ENCODE measurements around the gene DEFB114. TPM values are rescaled to one million over a fixed set of nuclear protein-coding genes. Genes with fewer than 3 reads are reported as not detected.

Gene DEFB114
- total RNA-seq, 4 donors from 2014 or later, result not detected

DNA sequence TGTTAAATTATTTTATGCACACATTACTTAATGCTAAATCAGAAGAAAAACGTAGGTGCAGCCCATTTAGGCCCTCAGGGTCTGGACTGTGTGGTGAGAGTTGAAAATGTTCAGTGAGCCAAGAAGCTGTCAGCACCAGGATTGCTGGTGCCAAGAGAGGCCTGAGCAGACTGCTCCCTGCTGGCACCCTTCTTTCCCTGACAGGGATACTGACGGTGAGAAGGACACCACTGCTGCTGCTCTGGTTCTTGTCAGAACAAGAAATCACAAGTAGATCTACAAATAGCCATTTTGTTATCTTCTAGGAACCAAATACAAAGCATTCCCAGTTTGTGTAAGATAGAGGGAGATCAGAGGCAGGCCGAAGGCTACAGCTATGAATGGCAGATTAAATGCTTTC is 48.9 kb downstream of the DEFB114 start:
- ATAC-seq, result no peak
- 7 to 19% methylated on average over 2 to 3 of the region's 3 CpGs for WGBS, 2 donors (ENCODE audit: low coverage in 1 of 2)
- no peaks in the 10 kb centered on the region for H3K27me3 ChIP-seq
- H3K4me3 ChIP-seq, result no peak overlapping the region
- no peaks in the 10 kb centered on the region for H3K9me3 ChIP-seq
- H3K36me3 ChIP-seq, result no peaks in the 10 kb centered on the region
- TF ChIP-seq POLR2A (IDR thresholded peaks at IDR 0.05) (no peak), EP300 (IDR thresholded peaks at IDR 0.05) (no peak), POLR2AphosphoS5 (IDR thresholded peaks at IDR 0.05) (no peak)
- TF ChIP-seq, protein P1, sequence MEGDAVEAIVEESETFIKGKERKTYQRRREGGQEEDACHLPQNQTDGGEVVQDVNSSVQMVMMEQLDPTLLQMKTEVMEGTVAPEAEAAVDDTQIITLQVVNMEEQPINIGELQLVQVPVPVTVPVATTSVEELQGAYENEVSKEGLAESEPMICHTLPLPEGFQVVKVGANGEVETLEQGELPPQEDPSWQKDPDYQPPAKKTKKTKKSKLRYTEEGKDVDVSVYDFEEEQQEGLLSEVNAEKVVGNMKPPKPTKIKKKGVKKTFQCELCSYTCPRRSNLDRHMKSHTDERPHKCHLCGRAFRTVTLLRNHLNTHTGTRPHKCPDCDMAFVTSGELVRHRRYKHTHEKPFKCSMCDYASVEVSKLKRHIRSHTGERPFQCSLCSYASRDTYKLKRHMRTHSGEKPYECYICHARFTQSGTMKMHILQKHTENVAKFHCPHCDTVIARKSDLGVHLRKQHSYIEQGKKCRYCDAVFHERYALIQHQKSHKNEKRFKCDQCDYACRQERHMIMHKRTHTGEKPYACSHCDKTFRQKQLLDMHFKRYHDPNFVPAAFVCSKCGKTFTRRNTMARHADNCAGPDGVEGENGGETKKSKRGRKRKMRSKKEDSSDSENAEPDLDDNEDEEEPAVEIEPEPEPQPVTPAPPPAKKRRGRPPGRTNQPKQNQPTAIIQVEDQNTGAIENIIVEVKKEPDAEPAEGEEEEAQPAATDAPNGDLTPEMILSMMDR (IDR thresholded peaks at IDR 0.05), result no peak
- H3K27ac ChIP-seq, result no peak overlapping the region
- H3K4me1 ChIP-seq, result peaks cover 0 to 12% (median 0%) of the 10 kb centered on the region in 3 donors

DNA sequence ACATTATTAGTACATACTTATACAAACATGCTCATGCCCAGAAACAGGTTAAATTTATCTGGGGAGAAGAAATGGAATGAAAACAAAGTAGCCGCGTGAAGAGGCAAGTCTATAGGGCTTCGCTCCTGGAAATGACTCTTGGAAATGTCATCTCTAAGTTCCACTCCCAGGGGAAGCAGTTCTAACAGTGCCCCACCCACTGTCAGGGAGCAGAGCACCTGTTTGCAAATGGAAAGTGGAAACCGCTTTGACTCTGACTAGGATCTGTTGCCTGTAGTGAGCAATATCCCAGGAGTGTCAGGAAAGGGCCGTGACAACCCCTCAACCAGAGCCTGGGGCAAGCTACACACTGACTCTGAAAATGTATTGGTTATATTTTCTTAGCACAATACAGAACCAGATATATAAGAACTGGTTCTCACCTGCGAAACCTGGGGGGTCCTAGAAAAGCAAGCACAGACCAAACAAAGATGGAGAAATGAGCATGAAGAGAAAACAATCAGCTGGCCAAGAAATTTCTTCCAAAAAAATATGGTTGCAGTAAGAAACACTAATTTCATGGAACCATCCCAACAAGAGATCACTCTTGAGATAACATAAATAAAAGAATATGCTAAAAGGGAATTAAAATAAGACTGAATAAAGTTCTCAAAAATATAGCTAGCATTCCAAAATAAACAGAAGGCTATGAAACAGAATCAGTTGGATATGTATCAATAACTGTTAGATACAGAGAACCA is 50.2 kb downstream of the DEFB114 start:
- TF ChIP-seq POLR2A (IDR thresholded peaks at IDR 0.05) (no peak), POLR2AphosphoS5 (IDR thresholded peaks at IDR 0.05) (no peak), EP300 (IDR thresholded peaks at IDR 0.05) (no peak)
- TF ChIP-seq, protein P1 (IDR thresholded peaks at IDR 0.05), result no peak
- Histone ChIP-seq H3K27ac (no peak overlapping the region), H3K4me1 (peaks cover 0 to 18% (median 4%) of the 10 kb centered on the region in 3 donors), H3K4me3 (no peak overlapping the region), H3K9me3 (no peaks in the 10 kb centered on the region), H3K27me3 (no peaks in the 10 kb centered on the region), H3K36me3 (no peaks in the 10 kb centered on the region)
- no peak for ATAC-seq
- whole genome bisulfite sequencing, 2 donors (ENCODE audit: low coverage in 1 of 2), result 52 to 77% methylated on average over 4 to 5 of the region's 6 CpGs

DNA sequence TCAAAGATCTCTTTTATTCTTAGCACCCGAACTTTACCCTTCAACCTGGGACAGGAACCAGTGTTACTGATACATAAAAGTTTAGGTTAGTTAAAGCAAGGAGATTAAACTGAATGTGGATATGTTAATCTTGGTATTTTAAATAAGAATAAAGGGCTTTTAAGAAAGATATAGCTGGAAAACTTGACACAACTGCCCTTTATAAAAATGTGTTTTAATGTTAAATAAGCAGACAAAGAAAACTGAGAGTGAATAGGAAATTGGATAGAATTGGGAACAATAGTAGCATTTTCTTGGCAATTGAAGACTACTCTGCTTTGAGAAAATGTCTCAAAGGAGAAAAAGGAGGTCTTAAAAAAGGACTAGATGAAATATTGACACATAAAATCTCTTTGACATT is 51.8 kb downstream of the DEFB114 start:
- 60 to 67% methylated on average over 1 of the region's 1 CpG for WGBS, 2 donors (ENCODE audit: low coverage in 1 of 2)
- TF ChIP-seq POLR2AphosphoS5 (IDR thresholded peaks at IDR 0.05) (no peak), POLR2A (IDR thresholded peaks at IDR 0.05) (no peak), EP300 (IDR thresholded peaks at IDR 0.05) (no peak)
- TF ChIP-seq, protein P1 (IDR thresholded peaks at IDR 0.05), result no peak
- Histone ChIP-seq H3K27me3 (no peaks in the 10 kb centered on the region), H3K4me1 (peaks cover 0 to 18% (median 4%) of the 10 kb centered on the region in 3 donors), H3K27ac (no peak overlapping the region), H3K9me3 (no peaks in the 10 kb centered on the region), H3K36me3 (no peaks in the 10 kb centered on the region), H3K4me3 (no peak overlapping the region)
- no peak for ATAC-seq

DNA sequence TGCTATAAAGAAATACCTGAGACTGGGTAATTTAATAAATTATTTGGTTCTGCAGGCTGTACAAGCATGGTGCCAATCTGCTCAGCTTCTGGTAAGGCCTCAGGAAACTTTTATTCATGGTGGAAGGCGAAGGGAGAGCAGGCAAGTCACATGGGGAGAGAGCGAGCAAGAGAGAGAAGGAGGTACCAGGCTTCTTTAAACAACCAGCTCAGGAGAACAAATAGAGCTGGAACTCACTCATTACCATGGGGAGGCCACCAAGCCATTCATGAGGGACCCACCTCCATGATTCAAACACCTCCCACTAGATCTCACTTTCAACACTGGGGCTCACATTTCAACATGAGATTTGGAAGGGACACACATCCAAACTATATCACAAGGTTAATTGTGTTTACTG is 52.7 kb downstream of the DEFB114 start:
- TF ChIP-seq POLR2A (IDR thresholded peaks at IDR 0.05) (no peak), POLR2AphosphoS5 (IDR thresholded peaks at IDR 0.05) (no peak), EP300 (IDR thresholded peaks at IDR 0.05) (no peak)
- TF ChIP-seq, protein P1 (IDR thresholded peaks at IDR 0.05), result no peak
- H3K27ac ChIP-seq, result no peak overlapping the region
- peaks cover 0 to 18% (median 4%) of the 10 kb centered on the region in 3 donors for H3K4me1 ChIP-seq
- H3K27me3 ChIP-seq, result no peaks in the 10 kb centered on the region
- 81 to 86% methylated on average over 2 of the region's 2 CpGs for WGBS, 2 donors (ENCODE audit: low coverage in 1 of 2)
- ATAC-seq, result no peak
- no peaks in the 10 kb centered on the region for H3K36me3 ChIP-seq
- H3K9me3 ChIP-seq, result no peaks in the 10 kb centered on the region
- H3K4me3 ChIP-seq, result no peak overlapping the region

Other genes starting within 250 kb of the DEFB114 start
- 10 to 100 TPM in 1 of 4 donors, under 1 TPM in 1, not detected in 2; 0.12 to 35.3 TPM for gene CRISP3, start 219.8 kb downstream of the DEFB114 start, total RNA-seq
- gene PGK2, start 176.9 kb downstream of the DEFB114 start, total RNA-seq, result not detected
- not detected for gene CRISP1, start 97.6 kb downstream of the DEFB114 start, total RNA-seq
- not detected for gene DEFB113, start 5.5 kb upstream of the DEFB114 start, total RNA-seq
- gene DEFB110, start 57.8 kb upstream of the DEFB114 start, total RNA-seq, result not detected
- gene DEFB112, start 85.8 kb upstream of the DEFB114 start, total RNA-seq, result not detected

Measured in gastroesophageal sphincter (tissue), 4 donors.